GM21786 (cell line): ENCODE measurements around the gene RAB11FIP4.

Experiments
- ATAC-seq: cut with Tn5 transposase; IDR thresholded peaks from one replicate; pipeline ENCODE4 v1.9.1; 2021; ENCODE audit not compliant: unreplicated experiment

RAB11FIP4 gene

GRCh38 chr17:31518478-31518877, 127.0 kb downstream of the RAB11FIP4 start:
- ATAC-seq, result no peak

- no peak for ATAC-seq
Observed at GRCh38 chr17:31521632-31522283, 130.3 kb downstream of the RAB11FIP4 start.

- no peak for ATAC-seq
Observed at GRCh38 chr17:31522284-31522931, 130.9 kb downstream of the RAB11FIP4 start.

GRCh38 chr17:31522987-31523495, 131.6 kb downstream of the RAB11FIP4 start:
- no peak for ATAC-seq

- no peak for ATAC-seq
Observed at GRCh38 chr17:31523862-31524730, 132.6 kb downstream of the RAB11FIP4 start.

- no peak for ATAC-seq
Observed at GRCh38 chr17:31524926-31525800, 133.7 kb downstream of the RAB11FIP4 start.

- no peak for ATAC-seq
Observed at GRCh38 chr17:31525801-31526549, 134.5 kb downstream of the RAB11FIP4 start.

- no peak for ATAC-seq
Observed at GRCh38 chr17:31527606-31528005, 136.1 kb downstream of the RAB11FIP4 start.

GRCh38 chr17:31528291-31528874, 136.9 kb downstream of the RAB11FIP4 start:
- ATAC-seq, result no peak

- no peak for ATAC-seq
Observed at GRCh38 chr17:31529841-31530251, 138.4 kb downstream of the RAB11FIP4 start.

GRCh38 chr17:31530391-31530985, 139.0 kb downstream of the RAB11FIP4 start:
- ATAC-seq, result no peak

GRCh38 chr17:31531336-31531980, 140.0 kb downstream of the RAB11FIP4 start:
- no peak for ATAC-seq

- no peak for ATAC-seq
Observed at GRCh38 chr17:31532081-31532480, 140.6 kb downstream of the RAB11FIP4 start.

- no peak for ATAC-seq
Observed at GRCh38 chr17:31532526-31532925, 141.1 kb downstream of the RAB11FIP4 start.

- ATAC-seq, result no peak
Observed at GRCh38 chr17:31533546-31534155, 142.2 kb downstream of the RAB11FIP4 start.

- no peak for ATAC-seq
Observed at GRCh38 chr17:31534223-31534888, 142.9 kb downstream of the RAB11FIP4 start.

GRCh38 chr17:31535581-31535981, 144.1 kb downstream of the RAB11FIP4 start:
- ATAC-seq, result peak; percentile 77

- no peak for ATAC-seq
Observed at GRCh38 chr17:31536451-31536850, 145.0 kb downstream of the RAB11FIP4 start.
